ENCODE measurements around the gene TPST2.

- TF ChIP-seq, protein P1, sequence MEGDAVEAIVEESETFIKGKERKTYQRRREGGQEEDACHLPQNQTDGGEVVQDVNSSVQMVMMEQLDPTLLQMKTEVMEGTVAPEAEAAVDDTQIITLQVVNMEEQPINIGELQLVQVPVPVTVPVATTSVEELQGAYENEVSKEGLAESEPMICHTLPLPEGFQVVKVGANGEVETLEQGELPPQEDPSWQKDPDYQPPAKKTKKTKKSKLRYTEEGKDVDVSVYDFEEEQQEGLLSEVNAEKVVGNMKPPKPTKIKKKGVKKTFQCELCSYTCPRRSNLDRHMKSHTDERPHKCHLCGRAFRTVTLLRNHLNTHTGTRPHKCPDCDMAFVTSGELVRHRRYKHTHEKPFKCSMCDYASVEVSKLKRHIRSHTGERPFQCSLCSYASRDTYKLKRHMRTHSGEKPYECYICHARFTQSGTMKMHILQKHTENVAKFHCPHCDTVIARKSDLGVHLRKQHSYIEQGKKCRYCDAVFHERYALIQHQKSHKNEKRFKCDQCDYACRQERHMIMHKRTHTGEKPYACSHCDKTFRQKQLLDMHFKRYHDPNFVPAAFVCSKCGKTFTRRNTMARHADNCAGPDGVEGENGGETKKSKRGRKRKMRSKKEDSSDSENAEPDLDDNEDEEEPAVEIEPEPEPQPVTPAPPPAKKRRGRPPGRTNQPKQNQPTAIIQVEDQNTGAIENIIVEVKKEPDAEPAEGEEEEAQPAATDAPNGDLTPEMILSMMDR (IDR thresholded peaks at IDR 0.05), result no peak
- no peak for TF ChIP-seq POLR2AphosphoS5 (IDR thresholded peaks at IDR 0.05)
Observed at GRCh38 chr22:26566994-26567393, 22.9 kb downstream of the TPST2 start.
